Esophagus (tissue), 2 donors: ENCODE measurements around the gene CEP104. TPM values are rescaled to one million over a fixed set of nuclear protein-coding genes. Genes with fewer than 3 reads are reported as not detected.

Experiments
- H3K27ac ChIP-seq, 2 donors: one replicate each; pipeline ENCODE4 v1.5.1; 2013; ENCODE audit warnings: low read depth in 2 of 2, mild to moderate bottlenecking in 2 of 2, inconsistent platforms in 1 of 2, low read length in 1 of 2, moderate library complexity in 1 of 2
- H3K27me3 ChIP-seq, 2 donors: one replicate each; pipeline ENCODE4 v1.6.1; 2013; ENCODE audit warnings: low read length in 2 of 2, control low read depth in 1 of 2, mild to moderate bottlenecking in 1 of 2; ENCODE audit not compliant: insufficient read depth in 2 of 2, control insufficient read depth in 1 of 2
- H3K36me3 ChIP-seq, 2 donors: one replicate each; pipeline ENCODE4 v1.6.1; 2013; ENCODE audit warnings: low read length in 1 of 2; ENCODE audit not compliant: control insufficient read depth in 2 of 2, insufficient read depth in 2 of 2
- H3K4me1 ChIP-seq, 2 donors: one replicate each; pipeline ENCODE4 v1.6.1; 2013; ENCODE audit warnings: low read length in 1 of 2; ENCODE audit not compliant: control insufficient read depth in 2 of 2, insufficient read depth in 2 of 2
- H3K4me3 ChIP-seq, 2 donors: one replicate each; pipeline ENCODE4 v1.5.1; 2013; ENCODE audit warnings: low read length in 2 of 2, mild to moderate bottlenecking in 2 of 2, low read depth in 1 of 2, moderate library complexity in 1 of 2
- H3K9me3 ChIP-seq, 2 donors: one replicate each; pipeline ENCODE4 v1.6.1; 2013; ENCODE audit warnings: mild to moderate bottlenecking in 2 of 2, low read depth in 1 of 2, low read length in 1 of 2, moderate library complexity in 1 of 2; ENCODE audit not compliant: control insufficient read depth in 2 of 2, insufficient read depth in 1 of 2
- WGBS, 2 donors: extraction: QIAGEN DNeasy Blood & Tissue Kit; methylation state at CpG; one replicate each; pipeline ENCODE4 v1.1.7; 2013; 5-methylcytosine and 5-hydroxymethylcytosine counted together
- polyA plus RNA-seq, 2 donors: library from polyadenylated mRNA; stranded (reverse); fragments of 200-250 nt; gene quantifications; one replicate each; pipeline ENCODE4 v1.2.3, GENCODE V29; 2013
- donor health status: healthy with polysubstance abuse.
- donor health status: Bipolar disorder and iron deficiency.

CEP104 gene
- polyA plus RNA-seq, 2 donors, result 6.6 to 7.0 TPM

DNA sequence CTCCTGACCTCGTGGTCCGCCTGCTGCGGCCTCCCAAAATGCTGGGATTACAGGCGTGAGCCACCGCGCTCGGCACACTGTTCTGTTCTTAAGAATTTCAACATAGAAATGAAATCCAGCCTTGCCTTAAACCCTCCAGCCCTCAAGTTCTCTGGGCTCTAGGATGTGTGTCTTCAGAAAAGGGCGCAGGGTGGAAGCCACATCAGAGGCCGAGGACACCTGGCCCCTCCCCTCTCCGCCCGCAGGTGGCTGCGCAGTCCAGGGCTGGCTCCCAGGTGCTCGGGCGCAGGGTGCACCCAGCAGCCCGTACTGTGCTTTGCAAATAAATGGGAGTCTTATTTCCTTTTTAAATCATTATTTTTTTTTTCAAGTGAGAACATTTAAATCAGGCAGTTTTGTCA is 45.1 kb upstream of the CEP104 start:
- 93 to 95% methylated on average over 15 of the region's 15 CpGs for WGBS, 2 donors
- Histone ChIP-seq H3K4me1 (peaks cover 0 to 5% of the 10 kb centered on the region in 2 donors), H3K36me3 (no peaks in the 10 kb centered on the region), H3K27me3 (no peaks in the 10 kb centered on the region), H3K27ac (no peak overlapping the region), H3K9me3 (no peaks in the 10 kb centered on the region), H3K4me3 (no peak overlapping the region)

DNA sequence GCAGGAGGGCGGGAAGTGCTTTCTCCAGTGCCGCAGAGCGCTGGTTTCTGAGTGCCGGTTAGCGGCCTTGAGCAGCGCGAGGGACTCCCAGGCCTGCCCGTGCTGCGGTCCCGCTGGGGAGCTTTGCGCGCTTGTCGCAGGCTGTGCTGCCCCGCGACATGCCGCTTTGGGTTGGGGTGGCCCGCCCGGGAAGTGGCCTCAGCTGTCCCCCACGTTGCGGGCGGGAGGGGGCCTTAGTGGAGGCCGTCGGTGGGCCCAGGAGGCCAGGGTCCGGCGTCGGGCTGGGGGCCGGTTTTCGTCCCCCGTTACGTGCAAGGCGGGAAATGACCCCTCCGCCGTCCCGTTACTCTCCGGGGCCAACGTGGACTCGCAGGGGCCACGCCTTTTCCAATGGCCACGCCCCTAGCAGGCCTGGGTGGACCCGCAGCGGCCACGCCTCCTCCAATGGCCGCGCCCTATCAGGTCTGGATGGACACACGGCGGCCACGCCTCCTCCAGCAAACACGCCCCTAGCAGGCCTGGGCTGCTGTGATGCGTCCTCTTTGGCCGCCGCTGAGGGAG is 44.0 kb upstream of the CEP104 start:
- Histone ChIP-seq H3K4me1 (peaks cover 0 to 5% of the 10 kb centered on the region in 2 donors), H3K27me3 (no peaks in the 10 kb centered on the region), H3K36me3 (peaks cover 0 to 4% of the 10 kb centered on the region in 2 donors), H3K27ac (peak overlapping the region; percentile 96 to 98), H3K9me3 (no peaks in the 10 kb centered on the region), H3K4me3 (peak overlapping the region; percentile 81 to 85)
- 1 to 2% methylated on average over 44 to 51 of the region's 51 CpGs for WGBS, 2 donors

DNA sequence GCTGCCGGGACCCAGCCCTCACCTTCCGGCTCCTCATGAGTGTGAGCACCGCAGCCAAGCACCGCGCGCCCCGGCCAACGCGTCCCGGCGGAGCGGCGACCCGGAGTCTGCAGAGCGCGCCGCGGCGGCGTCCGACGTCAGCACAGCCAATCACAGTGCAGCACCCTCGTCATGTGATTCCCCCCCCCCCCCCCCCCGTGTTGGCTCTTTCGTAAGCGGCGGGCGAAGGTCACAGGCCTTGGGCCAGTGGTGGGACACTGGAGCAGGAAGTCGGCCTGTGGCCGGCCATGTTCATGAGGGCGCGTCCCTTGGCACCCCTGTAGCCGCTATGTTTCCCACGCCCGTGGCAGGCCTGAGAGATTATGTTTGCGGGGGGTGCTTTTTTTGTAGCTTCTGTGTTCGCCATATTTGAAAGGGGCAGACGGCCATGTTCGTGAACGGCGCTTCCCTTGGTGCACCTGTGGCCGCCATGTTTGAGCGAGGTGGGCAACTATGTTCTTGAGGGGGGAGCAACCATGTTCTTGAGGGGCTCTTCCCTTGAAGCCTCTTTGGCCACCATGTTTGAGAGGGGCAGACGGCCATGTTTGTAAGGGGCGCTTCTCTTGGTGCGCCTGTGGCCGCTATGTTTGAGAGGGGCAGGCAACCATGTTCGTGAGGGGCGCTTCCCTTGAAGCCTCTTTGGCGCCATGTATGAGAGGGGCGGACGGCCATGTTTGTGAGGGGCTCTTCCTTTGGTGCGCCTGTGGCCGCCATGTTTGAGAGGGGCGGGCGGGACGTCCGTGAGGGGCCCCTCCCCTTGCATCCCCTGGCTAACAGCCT is 43.3 kb upstream of the CEP104 start, which contains the start of gene C1orf174:
Gene C1orf174, minus strand, starts transcription at position 123 of the 819 bp plus-strand sequence. Its CDS starts 86 bp downstream, at position 37.
- Histone ChIP-seq H3K4me1 (peaks cover 0 to 5% of the 10 kb centered on the region in 2 donors), H3K27ac (peak within 1 kb of the TSS; percentile 96 to 98), H3K9me3 (no peaks in the 10 kb centered on the region), H3K36me3 (peaks cover 0 to 4% of the 10 kb centered on the region in 2 donors), H3K4me3 (peak within 1 kb of the TSS; percentile 81 to 85), H3K27me3 (no peaks in the 10 kb centered on the region)
- 0% methylated on average over 42 to 58 of the region's 58 CpGs for WGBS, 2 donors

GRCh38 chr1:3899754-3900149 is 42.7 kb upstream of the CEP104 start:
- Histone ChIP-seq H3K27ac (peak overlapping the region; percentile 96 to 98), H3K4me1 (peaks cover 0 to 5% of the 10 kb centered on the region in 2 donors), H3K27me3 (no peaks in the 10 kb centered on the region), H3K9me3 (no peaks in the 10 kb centered on the region), H3K4me3 (peak overlapping the region; percentile 81 to 85), H3K36me3 (peaks cover 0 to 4% of the 10 kb centered on the region in 2 donors)
- 0 to 1% methylated on average over 26 of the region's 26 CpGs for WGBS, 2 donors

DNA sequence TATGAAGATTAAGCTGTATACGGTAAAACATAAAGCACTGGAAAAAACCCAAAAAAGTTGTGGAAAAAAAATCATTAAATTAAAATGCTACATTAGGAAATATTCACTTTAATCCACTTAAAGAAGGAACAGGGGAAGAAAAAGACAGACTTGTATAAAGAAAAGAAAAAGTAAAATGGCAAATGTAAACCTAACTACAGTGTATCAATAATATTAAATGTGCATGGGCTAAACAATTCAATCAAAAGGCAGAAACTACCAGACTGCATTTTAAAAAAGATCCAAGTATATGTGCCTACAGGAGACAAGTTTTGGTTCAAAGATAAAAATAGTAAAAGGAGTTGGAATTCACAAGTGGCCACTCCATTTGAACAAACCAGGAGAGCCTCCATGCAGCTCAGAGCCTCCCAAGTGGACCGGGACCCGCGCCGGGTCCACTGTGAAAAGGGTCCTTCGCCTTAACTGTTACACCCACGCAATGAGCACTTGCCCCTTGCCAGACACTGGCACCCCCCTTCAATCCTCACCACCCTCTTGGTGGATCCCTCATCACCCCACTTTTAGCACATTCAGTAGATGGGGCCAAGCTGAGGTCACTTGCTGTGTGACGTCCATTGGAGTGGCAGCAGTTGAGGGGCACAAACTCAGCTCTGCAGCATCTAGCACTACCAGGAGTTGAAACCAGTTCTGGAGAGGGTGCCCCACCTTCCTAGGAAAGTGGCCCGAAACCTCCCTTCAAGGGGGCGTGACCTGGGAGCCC is 42.2 kb upstream of the CEP104 start:
- 38 to 45% methylated on average over 10 of the region's 10 CpGs for WGBS, 2 donors
- Histone ChIP-seq H3K9me3 (no peaks in the 10 kb centered on the region), H3K27ac (peak overlapping the region; percentile 96 to 98), H3K27me3 (no peaks in the 10 kb centered on the region), H3K4me1 (peaks cover 0 to 5% of the 10 kb centered on the region in 2 donors), H3K36me3 (peaks cover 3 to 4% of the 10 kb centered on the region in 2 donors), H3K4me3 (peak overlapping the region; percentile 81 to 85)

- H3K27ac ChIP-seq, result no peak overlapping the region
- no peaks in the 10 kb centered on the region for H3K27me3 ChIP-seq
- H3K36me3 ChIP-seq, result peaks cover 3 to 4% of the 10 kb centered on the region in 2 donors
- H3K4me3 ChIP-seq, result no peak overlapping the region
- peaks cover 0 to 3% of the 10 kb centered on the region in 2 donors for H3K4me1 ChIP-seq
- H3K9me3 ChIP-seq, result no peaks in the 10 kb centered on the region
These were observed 41.4 kb upstream of the CEP104 start for GRCh38 chr1:3898475-3898735.

DNA sequence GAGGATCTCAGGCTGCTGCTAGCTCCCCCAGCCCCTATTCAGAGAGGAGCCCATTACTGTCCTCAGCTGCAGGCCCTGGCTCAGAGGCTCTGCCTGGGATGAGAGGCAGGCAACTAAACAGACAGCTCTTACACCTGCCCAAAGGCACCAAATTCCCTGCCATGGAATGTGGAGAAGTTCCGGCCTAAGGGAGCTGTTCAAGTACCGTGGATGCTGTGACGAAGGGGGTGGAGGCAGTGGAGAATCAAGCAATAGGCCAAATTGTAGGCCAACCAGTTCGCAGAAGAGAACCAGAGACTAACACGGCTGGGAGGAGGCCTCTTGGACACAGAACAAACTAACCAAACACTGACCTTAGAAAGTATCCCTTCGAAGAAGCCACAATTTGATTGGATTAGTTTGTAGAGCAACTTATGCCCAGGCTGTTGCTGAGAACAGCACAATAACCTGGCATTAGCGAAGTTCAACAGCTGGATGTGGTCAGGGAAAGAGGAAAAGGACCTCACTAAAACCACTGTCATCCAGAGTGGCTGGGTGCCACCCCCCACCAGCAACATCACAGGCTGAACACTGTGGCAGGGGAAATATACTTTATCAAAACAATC is 39.5 kb upstream of the CEP104 start:
- peaks cover 0 to 3% of the 10 kb centered on the region in 2 donors for H3K4me1 ChIP-seq
- 92 to 95% methylated on average over 7 of the region's 7 CpGs for WGBS, 2 donors
- H3K27me3 ChIP-seq, result no peaks in the 10 kb centered on the region
- no peak overlapping the region for H3K4me3 ChIP-seq
- no peak overlapping the region for H3K27ac ChIP-seq
- H3K36me3 ChIP-seq, result peaks cover 3 to 4% of the 10 kb centered on the region in 2 donors
- no peaks in the 10 kb centered on the region for H3K9me3 ChIP-seq

GRCh38 chr1:3895951-3896325 is 38.9 kb upstream of the CEP104 start:
- peaks cover 4 to 6% of the 10 kb centered on the region in 2 donors for H3K36me3 ChIP-seq
- H3K9me3 ChIP-seq, result no peaks in the 10 kb centered on the region
- no peak overlapping the region for H3K27ac ChIP-seq
- 92 to 94% methylated on average over 4 of the region's 4 CpGs for WGBS, 2 donors
- H3K27me3 ChIP-seq, result no peaks in the 10 kb centered on the region
- H3K4me3 ChIP-seq, result no peak overlapping the region
- H3K4me1 ChIP-seq, result peaks cover 0 to 3% of the 10 kb centered on the region in 2 donors

DNA sequence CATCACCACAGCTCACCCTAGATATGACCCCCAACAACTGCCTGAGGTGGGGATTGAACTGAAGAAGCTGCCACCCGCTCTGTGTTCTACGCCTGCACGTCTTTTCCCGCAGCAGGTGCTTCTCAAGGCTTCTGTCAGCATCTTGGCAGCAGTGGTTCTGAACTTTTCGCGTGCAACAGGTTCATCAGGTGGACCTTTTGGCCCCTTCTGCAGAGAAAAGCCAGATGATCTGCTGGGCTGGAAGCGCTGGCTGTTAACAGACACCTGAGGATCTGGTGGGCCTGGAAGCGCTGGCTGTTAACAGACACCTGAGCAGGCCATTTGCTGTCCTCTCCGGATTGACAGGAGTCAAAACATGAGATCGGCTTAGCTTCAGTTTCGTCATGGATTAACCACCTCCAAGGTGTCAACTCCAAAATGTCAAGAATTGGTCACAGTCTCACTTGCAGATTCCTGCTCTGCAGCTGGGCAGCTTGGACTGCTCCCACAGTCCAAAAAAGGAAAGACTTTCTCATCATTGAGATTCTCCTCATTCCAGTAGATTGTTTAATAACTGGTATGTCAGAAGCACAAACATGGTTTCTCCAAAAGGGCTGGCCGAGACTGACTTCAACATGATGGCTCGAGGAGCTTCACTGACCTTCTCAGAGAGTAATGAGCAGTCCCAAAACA is 38.4 kb upstream of the CEP104 start:
- no peaks in the 10 kb centered on the region for H3K27me3 ChIP-seq
- WGBS, 2 donors, result 91 to 92% methylated on average over 13 of the region's 13 CpGs
- H3K4me3 ChIP-seq, result no peak overlapping the region
- H3K4me1 ChIP-seq, result peaks cover 0 to 3% of the 10 kb centered on the region in 2 donors
- H3K36me3 ChIP-seq, result peaks cover 8 to 10% of the 10 kb centered on the region in 2 donors
- no peaks in the 10 kb centered on the region for H3K9me3 ChIP-seq
- H3K27ac ChIP-seq, result peak overlapping the region in 1 of 2 donors; percentile 56
